HepG2 (cell line): ENCODE data around the gene POP7. TPM values are rescaled to one million over a fixed set of nuclear protein-coding genes. Genes with fewer than 3 reads are reported as not detected.

Experiments
- CREBL2 ChIP-seq: sonication (generic); formaldehyde crosslinking; IDR thresholded peaks from 2 replicates; pipeline ENCODE4 v1.8.1; 2023; ENCODE audit warnings: missing genetic modification reagents, mild to moderate bottlenecking, borderline replicate concordance
- GTF2F1 ChIP-seq: fragments of 150-350 bp; IDR thresholded peaks from 2 replicates; pipeline ENCODE4 v1.6.1; 2014; ENCODE audit warnings: low read length
- IKZF5 ChIP-seq: IDR thresholded peaks from 2 replicates; pipeline ENCODE4 v1.6.1; 2018; ENCODE audit warnings: missing genetic modification reagents, mild to moderate bottlenecking, missing compliant biosample characterization
- NFAT5 ChIP-seq: sonication (generic); formaldehyde crosslinking; IDR thresholded peaks from 2 replicates; pipeline ENCODE4 v1.4.0; 2020; ENCODE audit warnings: missing genetic modification reagents
- RCOR2 ChIP-seq: IDR thresholded peaks from 2 replicates; pipeline ENCODE4 v1.6.1; 2016; ENCODE audit warnings: missing biosample characterization, missing genetic modification reagents
- TRAFD1 ChIP-seq: sonication (generic); formaldehyde crosslinking; IDR thresholded peaks from 2 replicates; pipeline ENCODE4 v1.5.1; 2020; ENCODE audit warnings: missing genetic modification reagents, mild to moderate bottlenecking, borderline replicate concordance
- ZBTB4 ChIP-seq: sonication (generic); formaldehyde crosslinking; IDR thresholded peaks from 2 replicates; pipeline ENCODE4 v1.4.0; 2020; ENCODE audit warnings: missing genetic modification reagents, mild to moderate bottlenecking, borderline replicate concordance
- ZNF333 ChIP-seq: sonication (generic); formaldehyde crosslinking; IDR thresholded peaks from 2 replicates; pipeline ENCODE4 v1.4.0; 2020; ENCODE audit warnings: mild to moderate bottlenecking, missing genetic modification reagents, borderline replicate concordance
- ZNF549 ChIP-seq: sonication (generic); formaldehyde crosslinking; IDR thresholded peaks from 2 replicates; pipeline ENCODE4 v1.5.0; 2020; ENCODE audit warnings: missing genetic modification reagents
- ZNF687 ChIP-seq: sonication (generic); formaldehyde crosslinking; IDR thresholded peaks from 2 replicates; pipeline ENCODE4 v1.5.1; 2020; ENCODE audit warnings: mild to moderate bottlenecking, missing genetic modification reagents, moderate library complexity
- ZNF747 ChIP-seq: sonication (generic); formaldehyde crosslinking; IDR thresholded peaks from 2 replicates; pipeline ENCODE4 v1.8.1; 2023; ENCODE audit warnings: missing genetic modification reagents, mild to moderate bottlenecking, borderline replicate concordance
- polyA plus RNA-seq, 8 experiments: library from polyadenylated mRNA; depleted of rRNA in 3 of 8; stranded (reverse) in 7 of 8; unstranded in 1 of 8; fragments of >200 nt; fragmentation: Illumina TruSeq in 4 of 8; extraction: Trizol in 4 of 8; gene quantifications; 2 replicates each; pipeline versions ENCODE4 v1.2.1 to v1.2.3, GENCODE V29; 2011 to 2016; ENCODE audit warnings: low read depth in 4 of 8, missing spikeins in 1 of 8, mixed read lengths in 1 of 8; ENCODE audit not compliant: insufficient read depth in 1 of 8
- total RNA-seq, 5 experiments: library from RNA; depleted of rRNA; stranded (reverse); fragments of >200 nt; fragmentation: Illumina TruSeq; extraction: Trizol; gene quantifications; 2 replicates each; pipeline ENCODE4 v1.2.3, GENCODE V29; 2016; ENCODE audit warnings: low read depth in 1 of 5

Gene POP7
- total and polyA plus RNA-seq, 2 of the 13 experiments (the other 11 are each of a cell fraction or from before 2014, with no cell fraction given): 63.9 to 91.1 TPM

GRCh38 chr7:100720671-100721504 is 15.0 kb downstream of the POP7 start (continued):
- TF ChIP-seq ZNF333 (CRISPR knock-in tag) (no peak), RCOR2 (0 out of 2 replicates have a peak, but pooled peaks have one; percentile 36), ZNF687 (CRISPR knock-in tag) (peak; percentile 94), TRAFD1 (CRISPR knock-in tag) (no peak), CREBL2 (CRISPR knock-in tag) (no peak), ZNF747 (CRISPR knock-in tag) (no peak), ZNF549 (CRISPR knock-in tag) (no peak), NFAT5 (CRISPR knock-in tag) (no peak), IKZF5 (peak; percentile 40; the same call in 1 of the 2 replicates), GTF2F1 (no peak), ZBTB4 (CRISPR knock-in tag) (peak; percentile 77; the same call in 1 of the 2 replicates)
